Measurements from ENCODE around the gene ANKIB1.

ANKIB1 gene

DNA sequence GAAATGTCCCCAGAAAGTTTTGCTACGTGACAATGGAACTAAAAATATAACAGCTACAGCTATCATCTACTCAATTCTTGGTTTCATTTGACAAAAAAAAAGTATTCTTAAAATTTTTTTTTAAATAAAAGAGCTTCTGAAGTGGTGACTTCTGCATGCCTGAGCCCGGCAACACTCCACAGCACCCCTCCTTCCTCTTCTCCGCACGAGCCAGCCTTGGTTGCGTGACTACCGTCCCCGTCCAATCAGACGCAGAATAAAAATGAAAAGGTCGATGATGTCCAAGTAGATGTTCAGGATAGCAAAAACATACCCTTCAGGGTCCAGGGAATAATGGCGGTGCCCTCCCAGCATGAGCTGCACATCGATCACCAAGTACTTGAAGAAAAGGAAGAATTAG, 167.0 kb downstream of the ANKIB1 start:
- H3K27me3 ChIP-seq (ENCODE audit: insufficient read depth, low read length, poor library complexity, severe bottlenecking), result peaks cover 81% of the 10 kb centered on the region
- no peaks in the 10 kb centered on the region for H3F3A ChIP-seq (ENCODE audit: low read depth)
- no peak for TF ChIP-seq EZH2phosphoT487 (IDR thresholded peaks at IDR 0.05; ENCODE audit: borderline replicate concordance)
- TF ChIP-seq CTCF (conservative IDR thresholded peaks at IDR 0.05; ENCODE audit: low read length), result no peak
- no peaks in the 10 kb centered on the region for H3K4me1 ChIP-seq (ENCODE audit: insufficient read depth, low read length, poor library complexity, severe bottlenecking)
- no peak overlapping the region for H2AFZ ChIP-seq (ENCODE audit: low read length)
- H4K20me1 ChIP-seq (ENCODE audit: insufficient read depth, low read length, poor library complexity, severe bottlenecking), result no peaks in the 10 kb centered on the region
- H3K79me2 ChIP-seq (ENCODE audit: insufficient read depth, low read length), result no peaks in the 10 kb centered on the region
- H3K4me3 ChIP-seq (ENCODE audit: low read length, poor library complexity, severe bottlenecking), result no peak overlapping the region
- H3K9me3 ChIP-seq (ENCODE audit: insufficient read depth, low read depth, low read length), result no peaks in the 10 kb centered on the region
- H3K36me3 ChIP-seq (ENCODE audit: insufficient read depth, low read length), result no peaks in the 10 kb centered on the region
- no peak overlapping the region for H3K4me2 ChIP-seq (ENCODE audit: low read depth, low read length, poor library complexity, severe bottlenecking)
- no peaks in the 10 kb centered on the region for H3K9me2 ChIP-seq (replicated peaks; ENCODE audit: low read depth, low read length)
- H3K9ac ChIP-seq (ENCODE audit: low read depth, low read length, poor library complexity, severe bottlenecking), result no peak overlapping the region

DNA sequence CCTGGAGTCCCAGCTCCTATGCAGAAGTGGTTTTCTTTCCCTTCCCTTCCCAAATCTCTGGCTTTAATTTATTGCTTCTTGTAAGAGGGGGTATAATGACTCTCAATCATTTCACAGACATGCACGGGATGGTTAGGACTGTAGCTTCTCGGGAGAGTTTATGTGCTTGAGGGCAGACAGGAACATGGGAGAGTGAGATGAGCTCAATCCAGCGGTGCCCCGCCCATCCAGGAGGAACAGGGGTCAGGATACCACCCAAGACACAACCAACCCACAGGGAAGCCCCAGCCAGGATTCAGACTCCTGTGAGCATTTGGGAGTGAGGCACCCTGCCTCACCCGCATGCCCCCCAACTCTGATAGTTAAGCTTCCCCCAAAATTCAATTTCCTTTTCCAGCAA, 167.8 kb downstream of the ANKIB1 start:
- Histone ChIP-seq H3K9me3 (ENCODE audit: insufficient read depth, low read depth, low read length) (no peaks in the 10 kb centered on the region), H3K4me3 (ENCODE audit: low read length, poor library complexity, severe bottlenecking) (no peak overlapping the region), H2AFZ (ENCODE audit: low read length) (no peak overlapping the region), H3K36me3 (ENCODE audit: insufficient read depth, low read length) (no peaks in the 10 kb centered on the region), H4K20me1 (ENCODE audit: insufficient read depth, low read length, poor library complexity, severe bottlenecking) (no peaks in the 10 kb centered on the region), H3K4me1 (ENCODE audit: insufficient read depth, low read length, poor library complexity, severe bottlenecking) (no peaks in the 10 kb centered on the region), H3K9me2 (replicated peaks; ENCODE audit: low read depth, low read length) (no peaks in the 10 kb centered on the region), H3K79me2 (ENCODE audit: insufficient read depth, low read length) (no peaks in the 10 kb centered on the region), H3K4me2 (ENCODE audit: low read depth, low read length, poor library complexity, severe bottlenecking) (no peak overlapping the region), H3K9ac (ENCODE audit: low read depth, low read length, poor library complexity, severe bottlenecking) (no peak overlapping the region), H3F3A (ENCODE audit: low read depth) (no peaks in the 10 kb centered on the region), H3K27me3 (ENCODE audit: insufficient read depth, low read length, poor library complexity, severe bottlenecking) (peaks cover 73% of the 10 kb centered on the region)
- no peak for TF ChIP-seq EZH2phosphoT487 (IDR thresholded peaks at IDR 0.05; ENCODE audit: borderline replicate concordance)
- TF ChIP-seq CTCF (conservative IDR thresholded peaks at IDR 0.05; ENCODE audit: low read length), result no peak

DNA sequence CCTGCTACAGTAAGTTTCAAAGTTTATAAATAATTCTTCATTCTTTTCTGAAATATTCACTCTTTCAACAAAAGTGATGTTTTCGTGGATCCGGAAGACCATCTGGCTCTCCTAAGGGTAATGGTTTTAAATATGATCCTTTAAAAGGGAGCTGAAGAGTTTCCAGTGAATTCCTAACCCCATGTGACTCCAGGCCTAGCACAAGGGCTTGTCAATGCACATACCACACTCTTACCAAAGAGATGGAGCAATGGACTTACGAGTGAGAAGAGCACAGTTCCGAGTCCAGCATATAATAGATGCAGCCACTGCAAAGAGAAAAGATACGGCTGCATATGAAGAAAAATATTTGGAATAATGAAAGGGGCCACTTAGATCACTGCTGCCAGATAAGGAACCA, 169.5 kb downstream of the ANKIB1 start:
- H3K4me2 ChIP-seq (ENCODE audit: low read depth, low read length, poor library complexity, severe bottlenecking), result no peak overlapping the region
- TF ChIP-seq CTCF (conservative IDR thresholded peaks at IDR 0.05; ENCODE audit: low read length) (no peak), EZH2phosphoT487 (IDR thresholded peaks at IDR 0.05; ENCODE audit: borderline replicate concordance) (no peak)

More for the DNA sequence above, 169.5 kb downstream of the ANKIB1 start:
- no peaks in the 10 kb centered on the region for H3K36me3 ChIP-seq (ENCODE audit: insufficient read depth, low read length)
- H3K27me3 ChIP-seq (ENCODE audit: insufficient read depth, low read length, poor library complexity, severe bottlenecking), result peaks cover 59% of the 10 kb centered on the region
- no peaks in the 10 kb centered on the region for H3K4me1 ChIP-seq (ENCODE audit: insufficient read depth, low read length, poor library complexity, severe bottlenecking)
- no peak overlapping the region for H3K9ac ChIP-seq (ENCODE audit: low read depth, low read length, poor library complexity, severe bottlenecking)
- H3K4me3 ChIP-seq (ENCODE audit: low read length, poor library complexity, severe bottlenecking), result no peak overlapping the region
- no peaks in the 10 kb centered on the region for H4K20me1 ChIP-seq (ENCODE audit: insufficient read depth, low read length, poor library complexity, severe bottlenecking)
- H3K79me2 ChIP-seq (ENCODE audit: insufficient read depth, low read length), result no peaks in the 10 kb centered on the region
- no peaks in the 10 kb centered on the region for H3F3A ChIP-seq (ENCODE audit: low read depth)
- no peaks in the 10 kb centered on the region for H3K9me2 ChIP-seq (replicated peaks; ENCODE audit: low read depth, low read length)
- no peak overlapping the region for H2AFZ ChIP-seq (ENCODE audit: low read length)
- no peaks in the 10 kb centered on the region for H3K9me3 ChIP-seq (ENCODE audit: insufficient read depth, low read depth, low read length)

Data from Loucy (cell line).